IMR-90 (cell line): ENCODE data around the gene TWIST1. TPM values are rescaled to one million over a fixed set of nuclear protein-coding genes. Genes with fewer than 3 reads are reported as not detected.

Experiments
- ATAC-seq: fragments of 200-7000 bp; cut with Tn5 transposase; 2 replicates; pipeline ENCODE4 v1.9.1; 2020; ENCODE audit warnings: low read depth, mild to moderate bottlenecking, moderate library complexity
- BruUV-seq: library from RNA; stranded (reverse); fragments of 400-500 nt; replicated peaks from 2 replicates; lab custom pipeline; 2021; lab: Mats Ljungman, UMichigan
- CTCF ChIA-PET: fragments of 300-600 bp; formaldehyde crosslinking; extraction: SDS; loops from one replicate; lab custom pipeline; 2021; ENCODE audit warnings: antibody characterized with exemption; lab: Yijun Ruan, JAX
- POLR2A ChIA-PET: fragments of 300-600 bp; sonication (Branson Sonifier 250); formaldehyde crosslinking; loops from one replicate; lab custom pipeline; 2022; ENCODE audit warnings: antibody characterized with exemption; ENCODE audit not compliant: unreplicated experiment; lab: Charles Lee
- DNase-seq: peaks from one replicate; pipeline ENCODE4 v3.0.0; 2013
- H2AFZ ChIP-seq: replicated peaks from 2 replicates; pipeline ENCODE3; 2013; ENCODE audit warnings: low read length, mild to moderate bottlenecking; ENCODE audit not compliant: poor library complexity
- H2AK5ac ChIP-seq: 2 replicates; pipeline ENCODE4 v1.6.1; 2013; ENCODE audit warnings: low read depth, low read length, inconsistent platforms
- H2AK9ac ChIP-seq: replicated peaks from 2 replicates; pipeline ENCODE3; 2013; ENCODE audit warnings: mild to moderate bottlenecking, low read depth, low read length, moderate library complexity; ENCODE audit not compliant: poor library complexity
- H2BK120ac ChIP-seq: 2 replicates; pipeline ENCODE4 v1.6.1; 2013; ENCODE audit warnings: low read depth, low read length, inconsistent platforms
- H2BK15ac ChIP-seq: 3 replicates; pipeline ENCODE4 v1.6.1; 2013; ENCODE audit warnings: low read depth, low read length, inconsistent platforms
- H2BK20ac ChIP-seq: 2 replicates; pipeline ENCODE4 v1.6.1; 2013; ENCODE audit warnings: low read depth, mild to moderate bottlenecking, inconsistent platforms, low read length, moderate library complexity
- H2BK5ac ChIP-seq: 2 replicates; pipeline ENCODE4 v1.6.1; 2013; ENCODE audit warnings: mild to moderate bottlenecking, low read depth, low read length, inconsistent platforms; ENCODE audit not compliant: poor library complexity, severe bottlenecking
- H3K14ac ChIP-seq: replicated peaks from 2 replicates; pipeline ENCODE4 v1.6.1; 2013; ENCODE audit warnings: low read depth, low read length, inconsistent platforms
- H3K18ac ChIP-seq: 2 replicates; pipeline ENCODE4 v1.6.1; 2013; ENCODE audit warnings: low read depth, low read length, control low read depth
- H3K23ac ChIP-seq: 2 replicates; pipeline ENCODE4 v1.6.1; 2013; ENCODE audit warnings: low read depth, low read length, inconsistent platforms
- H3K27ac ChIP-seq: 2 replicates; pipeline ENCODE4 v1.5.1; 2013; ENCODE audit warnings: mild to moderate bottlenecking, control low read depth, low read length; ENCODE audit not compliant: insufficient read depth
- H3K27me3 ChIP-seq: 2 replicates; pipeline ENCODE4 v1.6.1; 2013; ENCODE audit warnings: low read length; ENCODE audit not compliant: control insufficient read depth, insufficient read depth
- H3K36me3 ChIP-seq: 2 replicates; pipeline ENCODE4 v1.6.1; 2013; ENCODE audit warnings: low read length, mixed read lengths; ENCODE audit not compliant: control insufficient read depth, insufficient read depth
- H3K4ac ChIP-seq: 2 replicates; pipeline ENCODE4 v1.6.1; 2013; ENCODE audit warnings: low read depth, low read length, inconsistent platforms
- H3K4me1 ChIP-seq: 2 replicates; pipeline ENCODE4 v1.6.1; 2013; ENCODE audit warnings: low read length, mixed read lengths; ENCODE audit not compliant: control insufficient read depth, insufficient read depth
- H3K4me2 ChIP-seq: 2 replicates; pipeline ENCODE4 v1.6.1; 2013; ENCODE audit warnings: low read depth, mild to moderate bottlenecking, control low read depth, low read length, moderate library complexity
- H3K4me3 ChIP-seq: 2 replicates; pipeline ENCODE4 v1.5.1; 2013; ENCODE audit warnings: low read depth, mild to moderate bottlenecking, control low read depth, low read length, moderate library complexity; ENCODE audit not compliant: insufficient read depth
- H3K56ac ChIP-seq: 2 replicates; pipeline ENCODE4 v1.6.1; 2013; ENCODE audit warnings: low read length, inconsistent platforms; ENCODE audit not compliant: insufficient read depth; ENCODE audit errors: extremely low read depth
- H3K79me1 ChIP-seq, 2 experiments: 2 replicates each; pipeline ENCODE4 v1.6.1; 2013; ENCODE audit warnings: low read length in 2 of 2, inconsistent platforms in 1 of 2, low read depth in 1 of 2
- H3K9ac ChIP-seq: 2 replicates; pipeline ENCODE4 v1.6.1; 2013; ENCODE audit warnings: low read depth, low read length, control low read depth
- H3K9me1 ChIP-seq: 2 replicates; pipeline ENCODE4 v1.6.1; 2013; ENCODE audit warnings: low read length, inconsistent platforms; ENCODE audit not compliant: insufficient read depth
- H3K9me3 ChIP-seq: 2 replicates; pipeline ENCODE4 v1.6.1; 2013; ENCODE audit warnings: low read length; ENCODE audit not compliant: control insufficient read depth, insufficient read depth
- H4K20me1 ChIP-seq: 2 replicates; pipeline ENCODE4 v1.6.1; 2013; ENCODE audit warnings: low read length, inconsistent platforms; ENCODE audit not compliant: insufficient read depth
- H4K5ac ChIP-seq: 2 replicates; pipeline ENCODE4 v1.6.1; 2013; ENCODE audit warnings: mild to moderate bottlenecking, low read depth, low read length, control low read depth
- H4K8ac ChIP-seq, 2 experiments: 2 replicates each; pipeline ENCODE4 v1.6.1; 2013; ENCODE audit warnings: low read depth in 2 of 2, low read length in 2 of 2, control low read depth in 1 of 2, inconsistent platforms in 1 of 2
- H4K91ac ChIP-seq: 2 replicates; pipeline ENCODE4 v1.6.1; 2013; ENCODE audit warnings: low read depth, low read length, inconsistent platforms; ENCODE audit not compliant: insufficient read depth
- CEBPB ChIP-seq: IDR thresholded peaks from 2 replicates; pipeline ENCODE4 v1.6.1; 2012; ENCODE audit warnings: low read depth, low read length, improper control_type of control experiment
- POLR2A ChIP-seq: IDR thresholded peaks from 2 replicates; pipeline ENCODE4 v1.6.1; 2012; ENCODE audit warnings: mild to moderate bottlenecking, low read depth, low read length
- SMC3 ChIP-seq: fragments of 150-350 bp; IDR thresholded peaks from 2 replicates; pipeline ENCODE4 v1.6.1; 2016; ENCODE audit warnings: low read depth, mild to moderate bottlenecking, antibody characterized with exemption, low read length, moderate library complexity
- WGBS, 2 experiments: methylation state at CpG; one replicate each; pipeline versions ENCODE4 v1.1.5 to v1.1.7; 2013; ENCODE audit warnings: missing lambda C conversion rate in 2 of 2; ENCODE audit not compliant: insufficient read length in 1 of 2; ENCODE audit errors: extremely low coverage in 2 of 2; 5-methylcytosine and 5-hydroxymethylcytosine counted together
- dilution Hi-C: fragments of 300-500 bp; cut with HindIII; formaldehyde crosslinking; loops from one replicate; pipeline ENCODE4 v1.14.3; 2018; ENCODE audit warnings: low sequenced_read_pairs; ENCODE audit not compliant: unreplicated experiment
- in situ Hi-C: fragments of 300-500 bp; cut with MboI; formaldehyde crosslinking; loops from 3 replicates; pipeline ENCODE4 v1.14.3; 2019; ENCODE audit warnings: low sequenced_read_pairs, inconsistent platforms, mixed read lengths
- intact Hi-C: fragments of 100-400 bp; cut with micrococcal nuclease; formaldehyde crosslinking; loops from 2 replicates; pipeline ENCODE4 v1.10.0; 2022
- polyA plus RNA-seq, 3 experiments: library from polyadenylated mRNA; depleted of rRNA; stranded (reverse); fragments of >200 nt; gene quantifications; 2 replicates each; pipeline ENCODE4 v1.2.3, GENCODE V29; 2012; ENCODE audit warnings: low replicate concordance in 1 of 3
- total RNA-seq: library from RNA; depleted of rRNA; stranded (reverse); fragments of >200 nt; gene quantifications from 2 replicates; pipeline ENCODE4 v1.2.3, GENCODE V29; 2012

TWIST1 gene
- total and polyA plus RNA-seq, 2 of the 4 experiments (the other 2 are of a cell fraction), result 5.4 to 42.3 TPM

DNA sequence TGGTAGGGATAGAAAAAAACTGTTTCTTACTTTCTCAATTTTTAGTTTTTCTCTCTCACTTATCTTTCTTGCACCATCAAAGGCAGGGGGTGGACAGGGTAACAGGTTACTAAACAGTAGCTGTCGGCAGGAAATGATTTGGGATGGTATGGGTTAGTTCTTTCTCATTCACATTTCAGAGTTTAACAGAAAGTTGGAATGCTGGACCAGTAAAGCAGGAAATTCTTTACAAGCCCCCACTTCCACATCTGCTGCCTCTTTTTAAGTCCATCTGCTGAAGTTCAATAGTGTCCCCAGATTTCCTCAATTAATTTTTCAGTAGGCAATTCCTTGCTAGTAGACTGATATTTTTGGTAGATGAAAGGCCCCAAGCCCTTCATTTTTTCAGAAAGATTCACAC is 23.3 kb downstream of the TWIST1 start:
- no peak overlapping the region for H3K14ac ChIP-seq
- intact Hi-C loops, result no loop called here
- TF ChIP-seq POLR2A (no peak), CEBPB (no peak), SMC3 (no peak)
- no peak overlapping the region for H3K27ac ChIP-seq
- no peaks in the 10 kb centered on the region for H3K9me1 ChIP-seq
- H2AK9ac ChIP-seq, result no peak overlapping the region
- ChIA-PET POLR2A (no interaction called here), CTCF (no interaction called here)
- no peak overlapping the region for H3K4ac ChIP-seq
- H2BK15ac ChIP-seq, result no peak overlapping the region
- dilution Hi-C loops, result no loop called here
- no peaks in the 10 kb centered on the region for H3K27me3 ChIP-seq
- no peak overlapping the region for H3K56ac ChIP-seq
- H2BK120ac ChIP-seq, result no peak overlapping the region
- H2AK5ac ChIP-seq, result no peak overlapping the region
- H3K18ac ChIP-seq, result no peak overlapping the region
- no peak overlapping the region for H4K5ac ChIP-seq
- H4K20me1 ChIP-seq, result no peaks in the 10 kb centered on the region
- H3K23ac ChIP-seq, result no peak overlapping the region
- H3K9ac ChIP-seq, result no peak overlapping the region
- H3K79me1 ChIP-seq, result no peaks in the 10 kb centered on the region; a peak in 1 of 4 replicates
- DNase-seq (no peak), ATAC-seq (no peak)
- H2BK20ac ChIP-seq, result no peak overlapping the region
- H3K36me3 ChIP-seq, result no peaks in the 10 kb centered on the region
- in situ Hi-C loops, result no loop called here
- H2AFZ ChIP-seq, result no peak overlapping the region
- no peak overlapping the region for H4K8ac ChIP-seq
- no TSS peak for BruUV-seq
- no peaks in the 10 kb centered on the region for H3K4me1 ChIP-seq
- no peak overlapping the region for H3K4me3 ChIP-seq
- H3K9me3 ChIP-seq, result no peaks in the 10 kb centered on the region
- no peak overlapping the region for H3K4me2 ChIP-seq
- WGBS, 2 experiments, result no CpG with 5 or more reads among the region's 1 CpG
- H4K91ac ChIP-seq, result no peak overlapping the region
- H2BK5ac ChIP-seq, result no peak overlapping the region
